Measurements from ENCODE around the gene EIF4B. TPM values are rescaled to one million over a fixed set of nuclear protein-coding genes. Genes with fewer than 3 reads are reported as not detected.

EIF4B gene
- total and polyA plus RNA-seq, 2 of the 13 experiments (the other 11 are each of a cell fraction or from before 2014, with no cell fraction given): 416 to 548 TPM

DNA sequence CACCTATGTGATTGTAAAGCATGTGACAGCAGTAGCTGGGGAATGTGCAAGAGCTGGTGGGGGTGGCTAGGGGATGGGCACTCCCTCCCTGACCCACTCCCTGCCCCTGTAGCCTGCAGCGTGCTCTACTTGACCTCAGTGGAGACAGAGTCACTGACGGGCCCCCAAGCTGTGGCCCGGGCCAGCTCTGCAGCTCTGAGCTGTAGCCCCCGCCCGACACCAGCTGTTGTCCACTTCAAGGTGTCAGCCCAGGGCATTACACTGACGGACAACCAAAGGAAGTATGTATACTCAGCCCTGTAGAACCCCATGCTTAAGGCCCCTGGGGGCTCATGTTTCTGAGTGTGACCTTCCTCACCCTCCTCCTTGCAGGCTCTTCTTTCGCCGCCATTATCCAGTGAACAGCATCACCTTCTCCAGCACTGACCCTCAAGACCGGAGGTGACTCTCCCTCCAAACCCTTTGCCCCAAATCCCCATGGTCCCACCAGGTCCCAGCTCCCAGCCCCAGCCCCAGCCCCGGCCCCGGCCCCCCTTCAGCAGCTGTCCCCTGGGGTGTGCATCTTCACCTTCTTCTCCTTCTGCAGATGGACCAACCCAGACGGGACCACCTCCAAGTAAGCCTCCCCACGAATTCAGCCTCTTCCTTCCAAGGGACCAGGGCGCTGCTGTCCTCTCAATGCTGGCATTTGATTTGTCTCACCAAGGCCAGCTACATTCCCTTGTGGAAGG lies 56.9 kb downstream of the EIF4B start:
- TF ChIP-seq PRMT3 (CRISPR knock-in tag; IDR thresholded peaks at IDR 0.05; ENCODE audit: borderline replicate concordance, low read depth) (no peak), RBFOX2 (IDR thresholded peaks at IDR 0.05; ENCODE audit: low read depth, low read length) (0 out of 2 replicates have a peak, but pooled peaks have one; percentile 23)
- Histone ChIP-seq H3K79me2 (ENCODE audit: insufficient read depth, low read length) (no peaks in the 10 kb centered on the region), H3K4me2 (ENCODE audit: low read depth, low read length) (no peak overlapping the region), H3K9ac (ENCODE audit: insufficient read depth, low read depth, low read length) (no peak overlapping the region), H3K9me3 (ENCODE audit: low read length) (no peaks in the 10 kb centered on the region), H3K36me3 (replicated peaks in 1 of 2; ENCODE audit: control insufficient read depth in 1 of 2, insufficient read depth in 2 of 2, low read length in 2 of 2) (peaks cover 0 to 18% of the 10 kb centered on the region in 2 experiments; a peak in 2 of 5 replicates), H3K27ac (ENCODE audit: extremely low read length, insufficient read depth, low read length) (no peak overlapping the region), H2AFZ (ENCODE audit: low read length) (no peak overlapping the region), H4K20me1 (ENCODE audit: insufficient read depth, low read length) (no peaks in the 10 kb centered on the region), H3K4me1 (ENCODE audit: insufficient read depth, low read length) (peaks cover 35% of the 10 kb centered on the region), H3K27me3 (ENCODE audit: control insufficient read depth in 1 of 2, insufficient read depth in 2 of 2, low read length in 2 of 2) (no peaks in the 10 kb centered on the region), H3K4me3 (replicated peaks in 1 of 3; ENCODE audit: insufficient read depth in 1 of 3, low read depth in 2 of 3, low read length in 3 of 3) (no peak overlapping the region)
- intact Hi-C loops (cut with micrococcal nuclease; ENCODE audit: unreplicated experiment) (no loop called here), in situ Hi-C loops (cut with HindIII; ENCODE audit: extremely low pct_ligation_motif_present, low pct_unique_long_range_greater_than_20kb) (loop anchor here (5.0 kb wide), 2 partner anchors 39 to 129 kb away; partner anchors contain the start of gene SOAT2)
- ChIA-PET POLR2A (interaction anchor here (1.0 to 3.4 kb wide), 4 partner anchors 10 to 16 kb away, joined by 3 to 43 read pairs (median 21); partner anchors contain the start of genes SPRYD3 and TNS2), CTCF (ENCODE audit: low intra/inter-chr PET ratio, low total read pairs) (no interaction called here)
- FAIRE-seq (no peak), ATAC-seq (no peak), DNase-seq (ENCODE audit: low spot score) (no peak)
- 97% methylated on average over 9 of the region's 14 CpGs for WGBS (ENCODE audit: low lambda C conversion rate)
- no TSS peak for BruUV-seq (replicated peaks)

DNA sequence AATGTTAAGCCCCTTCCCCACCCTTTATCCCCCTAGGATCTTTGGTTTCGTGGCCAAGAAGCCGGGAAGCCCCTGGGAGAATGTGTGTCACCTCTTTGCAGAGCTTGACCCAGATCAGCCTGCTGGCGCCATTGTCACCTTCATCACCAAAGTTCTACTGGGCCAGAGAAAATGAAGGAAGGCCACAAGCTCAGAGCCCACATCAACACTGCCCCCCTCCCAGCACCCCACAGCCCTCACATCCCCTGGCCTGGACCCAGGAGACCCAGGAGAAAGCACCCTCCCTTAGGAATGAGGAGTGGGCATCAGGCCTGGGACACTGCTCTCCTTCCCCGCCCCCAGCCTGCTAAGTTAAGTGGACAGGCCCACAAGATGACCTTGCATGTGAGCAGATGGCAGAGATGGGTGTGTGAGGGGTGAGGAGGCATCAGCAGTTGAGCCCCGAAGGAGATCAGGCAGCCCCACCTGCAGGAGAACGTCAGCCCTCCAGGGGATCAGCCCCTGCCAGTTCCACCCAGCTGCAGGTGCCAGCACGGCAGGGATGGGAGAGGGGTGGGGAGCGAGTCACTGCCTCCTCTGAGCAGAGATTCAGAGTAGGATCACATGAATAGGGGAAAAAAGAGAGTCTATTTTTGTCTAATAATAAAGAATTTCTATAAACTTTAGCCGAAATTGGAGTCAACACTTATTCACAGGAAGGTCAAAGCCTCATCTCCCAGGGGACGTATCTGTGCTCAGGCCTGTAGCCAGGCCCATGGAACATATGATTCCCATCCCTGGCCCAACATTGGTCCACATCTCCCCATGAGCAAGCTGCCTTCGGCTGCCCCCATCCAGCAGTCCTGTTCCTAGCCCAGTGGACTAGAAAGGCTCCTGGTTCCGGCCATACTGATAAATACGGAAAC lies 57.7 kb downstream of the EIF4B start:
- Histone ChIP-seq H4K20me1 (ENCODE audit: insufficient read depth, low read length) (no peaks in the 10 kb centered on the region), H3K9me3 (ENCODE audit: low read length) (no peaks in the 10 kb centered on the region), H3K36me3 (replicated peaks in 1 of 2; ENCODE audit: control insufficient read depth in 1 of 2, insufficient read depth in 2 of 2, low read length in 2 of 2) (peaks cover 0 to 18% of the 10 kb centered on the region in 2 experiments; a peak in 2 of 5 replicates), H3K4me3 (replicated peaks in 1 of 3; ENCODE audit: insufficient read depth in 1 of 3, low read depth in 2 of 3, low read length in 3 of 3) (no peak overlapping the region), H3K4me2 (ENCODE audit: low read depth, low read length) (no peak overlapping the region), H3K79me2 (ENCODE audit: insufficient read depth, low read length) (no peaks in the 10 kb centered on the region), H3K4me1 (ENCODE audit: insufficient read depth, low read length) (peaks cover 35% of the 10 kb centered on the region), H3K27ac (ENCODE audit: extremely low read length, insufficient read depth, low read length) (no peak overlapping the region), H3K9ac (ENCODE audit: insufficient read depth, low read depth, low read length) (no peak overlapping the region), H2AFZ (ENCODE audit: low read length) (no peak overlapping the region), H3K27me3 (ENCODE audit: control insufficient read depth in 1 of 2, insufficient read depth in 2 of 2, low read length in 2 of 2) (no peaks in the 10 kb centered on the region)
- ChIA-PET POLR2A (interaction anchor here (1.0 to 3.2 kb wide), 3 partner anchors 11 to 15 kb away, joined by 3 to 43 read pairs (median 5); partner anchors contain the start of gene SPRYD3), CTCF (ENCODE audit: low intra/inter-chr PET ratio, low total read pairs) (no interaction called here)
- no peak for ATAC-seq
- WGBS (ENCODE audit: low lambda C conversion rate): 92% methylated on average over 11 of the region's 13 CpGs
- FAIRE-seq: no peak
- in situ Hi-C loops (cut with HindIII; ENCODE audit: extremely low pct_ligation_motif_present, low pct_unique_long_range_greater_than_20kb): loop anchor here (5.0 kb wide), 2 partner anchors 38 to 128 kb away; partner anchors contain the start of gene SOAT2
- no peak for DNase-seq (ENCODE audit: low spot score)
- intact Hi-C loops (cut with micrococcal nuclease; ENCODE audit: unreplicated experiment): no loop called here
- no TSS peak for BruUV-seq (replicated peaks)
- no peak for TF ChIP-seq ZBTB3 (CRISPR knock-in tag; IDR thresholded peaks at IDR 0.05; ENCODE audit: borderline replicate concordance, low read depth)
- TF ChIP-seq, protein P1, sequence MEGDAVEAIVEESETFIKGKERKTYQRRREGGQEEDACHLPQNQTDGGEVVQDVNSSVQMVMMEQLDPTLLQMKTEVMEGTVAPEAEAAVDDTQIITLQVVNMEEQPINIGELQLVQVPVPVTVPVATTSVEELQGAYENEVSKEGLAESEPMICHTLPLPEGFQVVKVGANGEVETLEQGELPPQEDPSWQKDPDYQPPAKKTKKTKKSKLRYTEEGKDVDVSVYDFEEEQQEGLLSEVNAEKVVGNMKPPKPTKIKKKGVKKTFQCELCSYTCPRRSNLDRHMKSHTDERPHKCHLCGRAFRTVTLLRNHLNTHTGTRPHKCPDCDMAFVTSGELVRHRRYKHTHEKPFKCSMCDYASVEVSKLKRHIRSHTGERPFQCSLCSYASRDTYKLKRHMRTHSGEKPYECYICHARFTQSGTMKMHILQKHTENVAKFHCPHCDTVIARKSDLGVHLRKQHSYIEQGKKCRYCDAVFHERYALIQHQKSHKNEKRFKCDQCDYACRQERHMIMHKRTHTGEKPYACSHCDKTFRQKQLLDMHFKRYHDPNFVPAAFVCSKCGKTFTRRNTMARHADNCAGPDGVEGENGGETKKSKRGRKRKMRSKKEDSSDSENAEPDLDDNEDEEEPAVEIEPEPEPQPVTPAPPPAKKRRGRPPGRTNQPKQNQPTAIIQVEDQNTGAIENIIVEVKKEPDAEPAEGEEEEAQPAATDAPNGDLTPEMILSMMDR (CRISPR knock-in tag; IDR thresholded peaks at IDR 0.05): no peak
- no peak for TF ChIP-seq ZNF670 (CRISPR knock-in tag; IDR thresholded peaks at IDR 0.05; ENCODE audit: borderline replicate concordance)
- TF ChIP-seq, protein P2, sequence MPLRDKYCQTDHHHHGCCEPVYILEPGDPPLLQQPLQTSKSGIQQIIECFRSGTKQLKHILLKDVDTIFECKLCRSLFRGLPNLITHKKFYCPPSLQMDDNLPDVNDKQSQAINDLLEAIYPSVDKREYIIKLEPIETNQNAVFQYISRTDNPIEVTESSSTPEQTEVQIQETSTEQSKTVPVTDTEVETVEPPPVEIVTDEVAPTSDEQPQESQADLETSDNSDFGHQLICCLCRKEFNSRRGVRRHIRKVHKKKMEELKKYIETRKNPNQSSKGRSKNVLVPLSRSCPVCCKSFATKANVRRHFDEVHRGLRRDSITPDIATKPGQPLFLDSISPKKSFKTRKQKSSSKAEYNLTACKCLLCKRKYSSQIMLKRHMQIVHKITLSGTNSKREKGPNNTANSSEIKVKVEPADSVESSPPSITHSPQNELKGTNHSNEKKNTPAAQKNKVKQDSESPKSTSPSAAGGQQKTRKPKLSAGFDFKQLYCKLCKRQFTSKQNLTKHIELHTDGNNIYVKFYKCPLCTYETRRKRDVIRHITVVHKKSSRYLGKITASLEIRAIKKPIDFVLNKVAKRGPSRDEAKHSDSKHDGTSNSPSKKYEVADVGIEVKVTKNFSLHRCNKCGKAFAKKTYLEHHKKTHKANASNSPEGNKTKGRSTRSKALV (CRISPR knock-in tag; IDR thresholded peaks at IDR 0.05): no peak
